K562 (cell line): Measurements from ENCODE around the gene MYL4. TPM values are rescaled to one million over a fixed set of nuclear protein-coding genes. Genes with fewer than 3 reads are reported as not detected.

Experiments
- ATAC-seq: fragments of 200-7000 bp; cut with Tn5 transposase; 3 replicates; pipeline ENCODE4 v1.9.1; 2020; ENCODE audit warnings: moderate library complexity
- BruUV-seq: library from RNA; stranded (reverse); fragments of 400-500 nt; replicated peaks from 2 replicates; lab custom pipeline; 2021; lab: Mats Ljungman, UMichigan
- CTCF ChIA-PET: fragments of 300-600 bp; formaldehyde crosslinking; extraction: SDS; loops from one replicate; lab custom pipeline; 2021; ENCODE audit warnings: low intra/inter-chr PET ratio; lab: Yijun Ruan, JAX
- POLR2A ChIA-PET: fragments of 300-600, 350-650 bp; sonication (Branson Sonifier 250); formaldehyde crosslinking; extraction: SDS; loops from one replicate; lab custom pipeline; 2021; ENCODE audit warnings: antibody characterized with exemption, inconsistent platforms; lab: Yijun Ruan, JAX
- DNase-seq, 4 experiments: peaks; one replicate each; pipeline versions ENCODE4 v3.0.0 to v3.0.0-alpha.2; 2011 to 2018; ENCODE audit warnings: low spot score in 3 of 4, mixed read lengths in 3 of 4; ENCODE audit errors: extremely low read depth in 1 of 4
- FAIRE-seq: peaks from 2 replicates; lab custom pipeline; 2011; peaks lifted over from hg19 to GRCh38; lab: Jason Lieb, UNC
- H2AFZ ChIP-seq: 2 replicates; pipeline ENCODE4 v1.6.0; 2011; ENCODE audit warnings: low read depth, low read length, control low read depth, inconsistent platforms
- H3K27ac ChIP-seq: fragments of 200-600 bp; 3 replicates; pipeline ENCODE4 v1.8.0; 2011; ENCODE audit warnings: low read depth, mild to moderate bottlenecking, control low read depth, inconsistent platforms, low read length, moderate library complexity, mixed read lengths; ENCODE audit errors: extremely low read depth
- H3K27me3 ChIP-seq, 2 experiments: fragments of 300-600 bp in 1 of 2; 2 replicates in 1 of 2; 3 replicates in 1 of 2; pipeline versions ENCODE4 v1.6.0 to v1.8.0; 2011; ENCODE audit warnings: inconsistent platforms in 2 of 2, low read length in 2 of 2, mild to moderate bottlenecking in 1 of 2, mixed read lengths in 1 of 2, moderate library complexity in 1 of 2; ENCODE audit not compliant: control insufficient read depth in 2 of 2, insufficient read depth in 2 of 2
- H3K36me3 ChIP-seq: fragments of 300-600 bp; 3 replicates; pipeline ENCODE4 v1.8.0; 2011; ENCODE audit warnings: mild to moderate bottlenecking, low read length, inconsistent platforms; ENCODE audit not compliant: control insufficient read depth, insufficient read depth
- H3K4me1 ChIP-seq, 2 experiments: fragments of 200-600 bp in 1 of 2; replicated peaks in 1 of 2; 2 replicates in 1 of 2; 3 replicates in 1 of 2; pipeline versions ENCODE4 v1.5.1 to v1.8.0; 2011; ENCODE audit warnings: inconsistent platforms in 2 of 2, low read length in 2 of 2, mild to moderate bottlenecking in 1 of 2, mixed read lengths in 1 of 2, moderate library complexity in 1 of 2; ENCODE audit not compliant: control insufficient read depth in 2 of 2, insufficient read depth in 2 of 2
- H3K4me2 ChIP-seq: 2 replicates; pipeline ENCODE4 v1.6.1; 2011; ENCODE audit warnings: low read length, control low read depth, inconsistent platforms, mixed read lengths; ENCODE audit not compliant: insufficient read depth
- H3K4me3 ChIP-seq: fragments of 200-600 bp; sonication (generic), shearing (Covaris generic); 2 replicates; pipeline ENCODE4 v1.5.1; 2016; ENCODE audit warnings: control low read depth, inconsistent platforms
- H3K79me2 ChIP-seq: fragments of 200-600 bp; 3 replicates; pipeline ENCODE4 v1.8.0; 2011; ENCODE audit warnings: low read length, inconsistent platforms; ENCODE audit not compliant: control insufficient read depth, insufficient read depth
- H3K9ac ChIP-seq, 2 experiments: 2 replicates each; pipeline versions ENCODE4 v1.6.0 to v1.6.1; 2011; ENCODE audit warnings: low read depth in 2 of 2, low read length in 2 of 2, control low read depth in 1 of 2, inconsistent platforms in 1 of 2, mild to moderate bottlenecking in 1 of 2, mixed read lengths in 1 of 2; ENCODE audit not compliant: insufficient read depth in 1 of 2
- H3K9me1 ChIP-seq: one replicate; pipeline ENCODE4 v1.6.0; 2011; ENCODE audit warnings: inconsistent platforms, mild to moderate bottlenecking, low read length, moderate library complexity; ENCODE audit not compliant: control insufficient read depth, insufficient read depth
- H3K9me3 ChIP-seq: replicated peaks from 2 replicates; pipeline ENCODE4 v1.5.1; 2011; ENCODE audit warnings: low read depth, low read length, inconsistent platforms; ENCODE audit not compliant: control insufficient read depth, insufficient read depth
- H4K20me1 ChIP-seq: replicated peaks from 2 replicates; pipeline ENCODE4 v1.6.1; 2011; ENCODE audit warnings: low read length, inconsistent platforms, mixed read lengths; ENCODE audit not compliant: control insufficient read depth, insufficient read depth
- ESRRB ChIP-seq: fragments of 250-450 bp; sonication (Bioruptor Pico); IDR thresholded peaks from 2 replicates; pipeline ENCODE4 v1.5.0; 2020; ENCODE audit warnings: mild to moderate bottlenecking, moderate library complexity, borderline replicate concordance
- ETS2 ChIP-seq: IDR thresholded peaks from 2 replicates; pipeline ENCODE4 v1.6.1; 2016; ENCODE audit warnings: borderline replicate concordance, missing genetic modification characterization, mild to moderate bottlenecking, moderate library complexity, missing compliant biosample characterization; ENCODE audit not compliant: poor library complexity, severe bottlenecking
- HDAC1 ChIP-seq, 2 experiments: fragments of 450-650 bp; IDR thresholded peaks; 2 replicates each; pipeline ENCODE4 v1.6.1; 2016 to 2017; ENCODE audit warnings: inconsistent platforms in 1 of 2, mild to moderate bottlenecking in 1 of 2, moderate library complexity in 1 of 2
- NFATC3 ChIP-seq: fragments of 450-650 bp; IDR thresholded peaks from 2 replicates; pipeline ENCODE4 v1.6.1; 2017; ENCODE audit warnings: mild to moderate bottlenecking
- NFRKB ChIP-seq: fragments of 450-650 bp; IDR thresholded peaks from 2 replicates; pipeline ENCODE4 v1.6.1; 2016; ENCODE audit warnings: low read depth
- PHB2 ChIP-seq: fragments of 450-650 bp; IDR thresholded peaks from 2 replicates; pipeline ENCODE4 v1.6.1; 2017; ENCODE audit warnings: low read depth
- ZBTB9 ChIP-seq: fragments of 450-650 bp; formaldehyde crosslinking; IDR thresholded peaks from 2 replicates; pipeline ENCODE4 v1.4.0; 2020; ENCODE audit warnings: mild to moderate bottlenecking, moderate library complexity
- WGBS: fragments of 100-300 bp; shearing (Covaris generic); methylation state at CpG from one replicate; pipeline ENCODE4 v1.1.6; 2016; ENCODE audit warnings: low coverage, mixed read lengths; ENCODE audit not compliant: insufficient coverage; ENCODE audit errors: missing lambda C conversion rate; 5-methylcytosine and 5-hydroxymethylcytosine counted together
- in situ Hi-C: fragments of 300-500 bp; cut with MboI; formaldehyde crosslinking; loops from 4 replicates; pipeline ENCODE4 v1.15.0; 2018; ENCODE audit warnings: inconsistent platforms, mixed read lengths
- intact Hi-C: fragments of 100-400 bp; cut with micrococcal nuclease; formaldehyde crosslinking; loops from 2 replicates; pipeline ENCODE4 v1.14.2; 2022
- polyA plus RNA-seq, 8 experiments: library from polyadenylated mRNA; depleted of rRNA in 4 of 8; stranded (reverse) in 5 of 8; unstranded in 3 of 8; fragments of >200 nt; fragmentation: Nextera tagmentation in 2 of 8; fragmentation: Illumina TruSeq in 1 of 8; extraction: Ambion mirVana in 2 of 8; extraction: Trizol in 1 of 8; gene quantifications; 2 replicates each; pipeline versions ENCODE4 v1.2.1 to v1.2.3, GENCODE V29; 2011 to 2014; ENCODE audit warnings: inconsistent platforms in 1 of 8, missing spikeins in 1 of 8
- total RNA-seq, 7 experiments: library from RNA; depleted of rRNA in 6 of 7; stranded (reverse); fragments of >200 nt in 6 of 7; fragmentation: Illumina TruSeq in 2 of 7; extraction: Trizol in 2 of 7; gene quantifications; 2 replicates each; pipeline versions ENCODE4 v1.2.1 to v1.2.3, GENCODE V29; 2011 to 2021; ENCODE audit warnings: low replicate concordance in 1 of 7
- TF ChIP-seq, protein P1 (sequence below): fragments of 450-650 bp; IDR thresholded peaks from 2 replicates; pipeline ENCODE4 v1.6.1; 2017; ENCODE audit warnings: antibody characterized with exemption, mild to moderate bottlenecking

MYL4 gene
- total and polyA plus RNA-seq, 9 of the 15 experiments (the other 6 are each of a cell fraction or from before 2014, with no cell fraction given), result 117 to 423 (median 221) TPM

GRCh38 chr17:47189732-47190237, 19.4 kb upstream of the MYL4 start:
- peaks cover 6% of the 10 kb centered on the region; the same call in 2 of the 3 replicates for H3K36me3 ChIP-seq
- CTCF ChIA-PET, result no interaction called here
- H3K27ac ChIP-seq, result peak overlapping the region; percentile 90
- no peak for DNase-seq
- ATAC-seq, result no peak
- H3K4me3 ChIP-seq, result peak overlapping the region; percentile 30
- H3K4me2 ChIP-seq, result peak overlapping the region; percentile 76
- peaks cover 8 to 22% of the 10 kb centered on the region in 2 experiments; a peak in 4 of 5 replicates for H3K4me1 ChIP-seq
- TSS peak; percentile 93 for BruUV-seq
- peak overlapping the region in 1 of 2 experiments; percentile 74; a peak in 2 of 4 replicates for H3K9ac ChIP-seq
- H3K79me2 ChIP-seq, result peaks cover 44% of the 10 kb centered on the region
- H4K20me1 ChIP-seq, result 0 out of 2 replicates have a peak, but pooled peaks cover 4% of the 10 kb centered on the region
- POLR2A ChIA-PET, result interaction anchor here (0.6 to 2.7 kb wide), 16 partner anchors 7 to 134 kb away, joined by 3 to 24 read pairs (median 3); partner anchors contain the start of genes EFCAB13 and MYL4
- H3K27me3 ChIP-seq, result no peaks in the 10 kb centered on the region
- H3K9me1 ChIP-seq, result no peaks in the 10 kb centered on the region
- peak overlapping the region; percentile 85 for H2AFZ ChIP-seq
- no peak for FAIRE-seq
- no peaks in the 10 kb centered on the region for H3K9me3 ChIP-seq
- in situ Hi-C loops, result no loop called here
- intact Hi-C loops, result loop anchor here (2.0 kb wide), 1 partner anchor 19 kb away; the partner anchor contains the start of gene MYL4
- 32% methylated on average over 5 of the region's 5 CpGs for WGBS
- TF ChIP-seq ZBTB9 (0 out of 2 replicates have a peak, but pooled peaks have one; percentile 40), ETS2 (tag) (no peak), HDAC1 (IDR thresholded peaks at IDR 0.05) (peak in 1 of 2 experiments; percentile 29; a peak in 2 of 4 replicates), NFATC3 (0 out of 2 replicates have a peak, but pooled peaks have one; percentile 41), ESRRB (CRISPR knock-in tag) (no peak), NFRKB (peak; percentile 83), PHB2 (peak; percentile 18; the same call in 1 of the 2 replicates)
- TF ChIP-seq, protein P1, sequence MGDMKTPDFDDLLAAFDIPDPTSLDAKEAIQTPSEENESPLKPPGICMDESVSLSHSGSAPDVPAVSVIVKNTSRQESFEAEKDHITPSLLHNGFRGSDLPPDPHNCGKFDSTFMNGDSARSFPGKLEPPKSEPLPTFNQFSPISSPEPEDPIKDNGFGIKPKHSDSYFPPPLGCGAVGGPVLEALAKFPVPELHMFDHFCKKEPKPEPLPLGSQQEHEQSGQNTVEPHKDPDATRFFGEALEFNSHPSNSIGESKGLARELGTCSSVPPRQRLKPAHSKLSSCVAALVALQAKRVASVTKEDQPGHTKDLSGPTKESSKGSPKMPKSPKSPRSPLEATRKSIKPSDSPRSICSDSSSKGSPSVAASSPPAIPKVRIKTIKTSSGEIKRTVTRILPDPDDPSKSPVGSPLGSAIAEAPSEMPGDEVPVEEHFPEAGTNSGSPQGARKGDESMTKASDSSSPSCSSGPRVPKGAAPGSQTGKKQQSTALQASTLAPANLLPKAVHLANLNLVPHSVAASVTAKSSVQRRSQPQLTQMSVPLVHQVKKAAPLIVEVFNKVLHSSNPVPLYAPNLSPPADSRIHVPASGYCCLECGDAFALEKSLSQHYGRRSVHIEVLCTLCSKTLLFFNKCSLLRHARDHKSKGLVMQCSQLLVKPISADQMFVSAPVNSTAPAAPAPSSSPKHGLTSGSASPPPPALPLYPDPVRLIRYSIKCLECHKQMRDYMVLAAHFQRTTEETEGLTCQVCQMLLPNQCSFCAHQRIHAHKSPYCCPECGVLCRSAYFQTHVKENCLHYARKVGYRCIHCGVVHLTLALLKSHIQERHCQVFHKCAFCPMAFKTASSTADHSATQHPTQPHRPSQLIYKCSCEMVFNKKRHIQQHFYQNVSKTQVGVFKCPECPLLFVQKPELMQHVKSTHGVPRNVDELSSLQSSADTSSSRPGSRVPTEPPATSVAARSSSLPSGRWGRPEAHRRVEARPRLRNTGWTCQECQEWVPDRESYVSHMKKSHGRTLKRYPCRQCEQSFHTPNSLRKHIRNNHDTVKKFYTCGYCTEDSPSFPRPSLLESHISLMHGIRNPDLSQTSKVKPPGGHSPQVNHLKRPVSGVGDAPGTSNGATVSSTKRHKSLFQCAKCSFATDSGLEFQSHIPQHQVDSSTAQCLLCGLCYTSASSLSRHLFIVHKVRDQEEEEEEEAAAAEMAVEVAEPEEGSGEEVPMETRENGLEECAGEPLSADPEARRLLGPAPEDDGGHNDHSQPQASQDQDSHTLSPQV, result peak; percentile 41; the same call in 1 of the 2 replicates
